ENCODE measurements around the gene CSRP1. TPM values are rescaled to one million over a fixed set of nuclear protein-coding genes. Genes with fewer than 3 reads are reported as not detected.

Gene CSRP1
- total RNA-seq, 1 donor from 2014 or later = 29.5 TPM

DNA sequence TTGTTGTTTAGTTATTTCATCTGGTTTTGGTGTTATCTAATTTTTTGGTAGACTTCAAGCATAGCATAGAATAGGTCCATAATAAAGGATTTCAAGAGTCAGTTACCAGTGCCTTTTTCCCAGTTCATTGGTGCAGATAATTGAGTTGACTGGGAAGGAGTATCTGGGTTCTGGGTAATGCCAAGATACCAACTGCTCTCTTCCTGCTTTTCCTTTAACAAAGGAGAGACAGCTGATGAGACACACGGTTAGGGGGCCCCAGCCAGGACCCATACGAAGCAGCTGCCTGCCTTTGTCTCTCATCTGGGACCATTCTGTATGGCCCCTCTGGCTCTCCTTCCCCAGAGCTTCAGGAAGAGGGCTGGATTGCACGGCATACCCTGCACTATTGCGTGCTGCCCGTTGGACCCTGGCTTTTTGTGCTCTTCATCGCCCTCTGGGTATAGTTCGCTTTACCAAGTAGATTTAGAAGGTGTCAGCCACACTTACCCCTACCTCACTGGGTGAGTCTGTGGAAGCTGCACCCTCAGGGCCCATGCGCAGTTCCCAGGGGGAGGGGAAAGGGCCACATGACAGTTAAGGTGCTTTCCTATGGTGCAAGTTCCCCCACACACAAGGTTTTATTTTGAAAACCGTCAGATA is 39.0 kb upstream of the CSRP1 start:
- Mint-ChIP-seq H3K36me3 (ENCODE audit: low read depth) (no peaks in the 10 kb centered on the region), H3K4me3 (no peak overlapping the region), H3K27me3 (peaks cover 12% of the 10 kb centered on the region), H3K9me3 (peaks cover 2% of the 10 kb centered on the region), H3K4me1 (peaks cover 3% of the 10 kb centered on the region), H3K27ac (no peak overlapping the region)
- intact Hi-C loops (cut with micrococcal nuclease) = no loop called here
- CTCF ChIA-PET = no interaction called here
- TF ChIP-seq, protein P1, sequence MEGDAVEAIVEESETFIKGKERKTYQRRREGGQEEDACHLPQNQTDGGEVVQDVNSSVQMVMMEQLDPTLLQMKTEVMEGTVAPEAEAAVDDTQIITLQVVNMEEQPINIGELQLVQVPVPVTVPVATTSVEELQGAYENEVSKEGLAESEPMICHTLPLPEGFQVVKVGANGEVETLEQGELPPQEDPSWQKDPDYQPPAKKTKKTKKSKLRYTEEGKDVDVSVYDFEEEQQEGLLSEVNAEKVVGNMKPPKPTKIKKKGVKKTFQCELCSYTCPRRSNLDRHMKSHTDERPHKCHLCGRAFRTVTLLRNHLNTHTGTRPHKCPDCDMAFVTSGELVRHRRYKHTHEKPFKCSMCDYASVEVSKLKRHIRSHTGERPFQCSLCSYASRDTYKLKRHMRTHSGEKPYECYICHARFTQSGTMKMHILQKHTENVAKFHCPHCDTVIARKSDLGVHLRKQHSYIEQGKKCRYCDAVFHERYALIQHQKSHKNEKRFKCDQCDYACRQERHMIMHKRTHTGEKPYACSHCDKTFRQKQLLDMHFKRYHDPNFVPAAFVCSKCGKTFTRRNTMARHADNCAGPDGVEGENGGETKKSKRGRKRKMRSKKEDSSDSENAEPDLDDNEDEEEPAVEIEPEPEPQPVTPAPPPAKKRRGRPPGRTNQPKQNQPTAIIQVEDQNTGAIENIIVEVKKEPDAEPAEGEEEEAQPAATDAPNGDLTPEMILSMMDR (IDR thresholded peaks at IDR 0.05) = no peak
- no peak for DNase-seq
- POLR2A ChIA-PET = no interaction called here
- no peak for ATAC-seq (ENCODE audit: low read depth)

DNA sequence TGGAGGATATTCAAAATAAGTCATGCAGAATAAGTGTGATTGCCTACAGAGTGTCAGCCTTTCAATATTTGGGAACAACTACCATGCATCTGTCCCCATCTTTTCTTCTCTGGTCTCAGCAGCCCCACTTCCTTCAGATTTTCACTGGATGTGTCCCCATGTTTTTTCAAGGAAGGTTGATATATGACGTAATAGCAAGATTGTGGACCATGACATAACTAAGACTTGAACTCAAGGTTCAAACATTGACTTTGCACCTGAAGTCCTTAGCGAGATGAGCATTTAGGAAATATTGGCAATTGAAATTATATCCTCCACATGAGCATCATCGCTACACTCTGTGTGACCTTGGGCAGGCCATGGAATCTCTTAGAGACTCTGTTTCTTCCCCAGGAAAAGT is 37.8 kb upstream of the CSRP1 start:
- POLR2A ChIA-PET = interaction anchor here (0.6 kb wide), 1 partner anchor 72 kb away, joined by 4 read pairs; no protein-coding TSS in a partner anchor
- CTCF ChIA-PET = interaction anchor here (1.2 kb wide), 2 partner anchors 15 to 249 kb away, joined by 3 to 4 read pairs; no protein-coding TSS in a partner anchor
- TF ChIP-seq, protein P1 (IDR thresholded peaks at IDR 0.05) = no peak
- Mint-ChIP-seq H3K27ac (no peak overlapping the region), H3K36me3 (ENCODE audit: low read depth) (no peaks in the 10 kb centered on the region), H3K27me3 (peaks cover 21% of the 10 kb centered on the region), H3K4me3 (no peak overlapping the region), H3K4me1 (peaks cover 15% of the 10 kb centered on the region), H3K9me3 (peaks cover 2% of the 10 kb centered on the region)
- DNase-seq (no peak), ATAC-seq (ENCODE audit: low read depth) (no peak)
- intact Hi-C loops (cut with micrococcal nuclease) = no loop called here

DNA sequence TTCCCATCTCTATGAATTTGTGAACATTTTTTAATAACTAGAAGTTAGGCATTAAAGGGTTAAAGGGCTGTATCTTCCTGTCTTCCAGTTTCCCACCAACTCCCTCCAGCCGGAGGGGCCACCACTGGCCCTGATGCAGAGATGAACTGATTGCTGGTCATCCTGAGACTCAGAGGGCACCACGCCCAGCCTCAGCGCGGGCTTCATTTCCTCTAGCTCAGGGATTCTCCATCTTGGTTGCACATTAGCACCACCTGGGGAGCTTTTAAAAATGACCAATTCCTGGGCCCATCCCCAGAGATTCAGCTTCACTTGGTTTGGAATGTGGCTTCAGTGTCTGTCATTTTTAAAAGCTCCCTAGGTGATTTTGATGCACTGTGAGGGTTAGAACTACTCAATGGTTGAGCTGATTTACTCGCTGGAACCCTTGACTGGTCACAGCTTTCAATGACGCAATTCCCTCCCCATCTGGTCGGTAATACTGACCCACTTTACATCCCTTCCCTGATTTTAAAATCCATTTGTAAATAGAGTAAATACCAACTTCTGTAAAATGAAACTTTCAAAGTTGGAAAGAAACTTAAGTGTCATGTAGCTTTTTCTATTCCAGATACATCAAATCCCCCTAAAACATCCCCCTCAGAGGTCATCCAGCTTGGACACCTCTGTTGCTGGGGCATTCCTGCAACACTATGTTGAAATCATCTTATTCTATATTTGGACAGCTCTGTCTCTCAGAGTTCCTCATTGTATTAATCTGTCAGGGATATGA is 37.1 kb upstream of the CSRP1 start:
- DNase-seq (no peak), ATAC-seq (ENCODE audit: low read depth) (no peak)
- Mint-ChIP-seq H3K27me3 (peaks cover 25% of the 10 kb centered on the region), H3K4me3 (no peak overlapping the region), H3K9me3 (peaks cover 2% of the 10 kb centered on the region), H3K4me1 (peaks cover 19% of the 10 kb centered on the region), H3K36me3 (ENCODE audit: low read depth) (no peaks in the 10 kb centered on the region), H3K27ac (no peak overlapping the region)
- TF ChIP-seq, protein P1 (IDR thresholded peaks at IDR 0.05) = no peak
- CTCF ChIA-PET = interaction anchor here (1.2 kb wide), 2 partner anchors 16 to 249 kb away, joined by 3 to 4 read pairs; no protein-coding TSS in a partner anchor
- POLR2A ChIA-PET = no interaction called here
- intact Hi-C loops (cut with micrococcal nuclease) = no loop called here

DNA sequence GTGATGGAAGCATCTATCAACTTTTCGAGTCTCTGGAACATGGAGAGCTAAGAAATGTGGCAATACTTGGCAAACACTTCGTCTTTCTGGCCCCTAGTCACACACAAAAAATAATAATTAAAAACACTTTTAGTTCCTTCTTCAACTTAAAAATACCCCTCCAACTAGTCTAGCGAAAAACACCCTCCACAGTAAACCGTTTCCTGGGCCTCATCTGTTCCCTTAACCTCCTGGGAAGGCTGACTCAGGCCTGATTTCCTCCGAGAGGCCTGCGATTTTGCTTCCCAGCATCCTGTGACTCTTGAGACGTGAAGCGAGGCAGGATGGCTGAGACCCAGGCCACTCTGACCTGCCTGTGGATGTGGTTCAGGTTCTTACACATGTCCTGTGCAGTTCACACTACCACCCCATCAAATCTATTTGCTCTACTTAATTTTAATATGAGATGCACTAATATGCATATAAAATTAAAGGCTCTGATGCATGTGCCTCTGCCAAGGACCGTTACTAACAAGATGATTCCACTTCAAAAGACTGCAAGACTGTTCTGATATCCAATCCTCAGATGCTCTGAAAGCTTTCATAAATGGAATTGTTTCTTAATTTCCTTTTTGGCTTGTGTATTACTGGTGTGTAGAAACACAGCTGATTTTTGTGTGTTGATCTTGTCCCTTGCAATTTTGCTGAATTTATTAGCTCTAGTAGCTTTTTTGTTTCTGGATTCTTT is 35.5 kb upstream of the CSRP1 start:
- DNase-seq (no peak), ATAC-seq (ENCODE audit: low read depth) (no peak)
- intact Hi-C loops (cut with micrococcal nuclease) = no loop called here
- Mint-ChIP-seq H3K9me3 (peaks cover 2% of the 10 kb centered on the region), H3K36me3 (ENCODE audit: low read depth) (no peaks in the 10 kb centered on the region), H3K27ac (no peak overlapping the region), H3K27me3 (peaks cover 35% of the 10 kb centered on the region), H3K4me1 (peaks cover 29% of the 10 kb centered on the region), H3K4me3 (no peak overlapping the region)
- POLR2A ChIA-PET = no interaction called here
- TF ChIP-seq, protein P1 (IDR thresholded peaks at IDR 0.05) = no peak
- CTCF ChIA-PET = no interaction called here
